Measurements from ENCODE around the gene RRBP1. TPM values are rescaled to one million over a fixed set of nuclear protein-coding genes. Genes with fewer than 3 reads are reported as not detected.
A peak's percentile ranks its signal among the peaks of the same experiment; 100 is the strongest.

The RRBP1 gene
- total and polyA plus RNA-seq, 4 donors: 75.4 to 202 (median 130) TPM

GRCh38 chr20:17583126-17583525 is 98.9 kb downstream of the RRBP1 start:
- DNase-seq (ENCODE audit: low spot score): no peak
- 98% methylated on average over 3 of the region's 3 CpGs for WGBS
- Histone ChIP-seq H3K4me3 (ENCODE audit: low read depth in 1 of 3, low read length in 3 of 3) (no peak overlapping the region), H3K27ac (ENCODE audit: low read depth in 1 of 2, low read length in 2 of 2) (no peak overlapping the region), H3K27me3 (ENCODE audit: control insufficient read depth in 4 of 4, insufficient read depth in 4 of 4, low read length in 3 of 4) (no peaks in the 10 kb centered on the region), H3K36me3 (ENCODE audit: control insufficient read depth in 4 of 4, insufficient read depth in 3 of 4, low read depth in 1 of 4, low read length in 3 of 4) (peaks cover 0 to 2% (median 0%) of the 10 kb centered on the region in 4 donors), H3K9ac (ENCODE audit: low read depth in 1 of 2, low read length in 2 of 2) (no peak overlapping the region), H3K4me1 (ENCODE audit: control insufficient read depth in 4 of 4, insufficient read depth in 4 of 4, low read length in 3 of 4) (peaks cover 0 to 6% (median 0%) of the 10 kb centered on the region in 4 donors), H3K9me3 (ENCODE audit: control insufficient read depth in 4 of 4, low read length in 3 of 4) (no peaks in the 10 kb centered on the region)
- TF ChIP-seq SP1 (IDR thresholded peaks at IDR 0.05): no peak
- TF ChIP-seq MAX (IDR thresholded peaks at IDR 0.05): no peak
- TF ChIP-seq RXRA (IDR thresholded peaks at IDR 0.05): no peak
- TF ChIP-seq NR2F2 (IDR thresholded peaks at IDR 0.05): no peak
- TF ChIP-seq FOXA1 (IDR thresholded peaks at IDR 0.05): no peak
- TF ChIP-seq REST (IDR thresholded peaks at IDR 0.05): no peak
- TF ChIP-seq TAF1 (conservative IDR thresholded peaks at IDR 0.05): no peak
- no peak for TF ChIP-seq ATF3 (IDR thresholded peaks at IDR 0.05)
- TF ChIP-seq CTCF (IDR thresholded peaks at IDR 0.05; ENCODE audit: low read depth, low read length, missing input control): no peak
- no peak for TF ChIP-seq HNF4G (IDR thresholded peaks at IDR 0.05)
- no peak for TF ChIP-seq JUND (IDR thresholded peaks at IDR 0.05)
- no peak for TF ChIP-seq RAD21 (IDR thresholded peaks at IDR 0.05)
- no peak for TF ChIP-seq HNF4A (conservative IDR thresholded peaks at IDR 0.05)
- no peak for TF ChIP-seq FOXA2 (IDR thresholded peaks at IDR 0.05)
- TF ChIP-seq EGR1 (IDR thresholded peaks at IDR 0.05; ENCODE audit: low read depth in 2 of 2): no peak

- 93% methylated on average over 2 of the region's 2 CpGs for WGBS
- Histone ChIP-seq H3K36me3 (ENCODE audit: control insufficient read depth in 4 of 4, insufficient read depth in 3 of 4, low read depth in 1 of 4, low read length in 3 of 4) (peaks cover 0 to 2% (median 0%) of the 10 kb centered on the region in 4 donors), H3K4me1 (ENCODE audit: control insufficient read depth in 4 of 4, insufficient read depth in 4 of 4, low read length in 3 of 4) (peaks cover 0 to 6% (median 0%) of the 10 kb centered on the region in 4 donors)
Observed at GRCh38 chr20:17580895-17581294, 101.1 kb downstream of the RRBP1 start.

More at GRCh38 chr20:17580895-17581294, 101.1 kb downstream of the RRBP1 start:
- Histone ChIP-seq H3K4me3 (ENCODE audit: low read depth in 1 of 3, low read length in 3 of 3) (no peak overlapping the region), H3K27ac (ENCODE audit: low read depth in 1 of 2, low read length in 2 of 2) (no peak overlapping the region), H3K9me3 (ENCODE audit: control insufficient read depth in 4 of 4, low read length in 3 of 4) (no peaks in the 10 kb centered on the region), H3K9ac (ENCODE audit: low read depth in 1 of 2, low read length in 2 of 2) (no peak overlapping the region), H3K27me3 (ENCODE audit: control insufficient read depth in 4 of 4, insufficient read depth in 4 of 4, low read length in 3 of 4) (no peaks in the 10 kb centered on the region)
- no peak for DNase-seq (ENCODE audit: low spot score)
- TF ChIP-seq FOXA2 (IDR thresholded peaks at IDR 0.05) (no peak), NR2F2 (IDR thresholded peaks at IDR 0.05) (peak; percentile 23)
